ENCODE measurements around the gene KLHL29.

The KLHL29 gene

GRCh38 chr2:23543728-23544127 lies 158.7 kb downstream of the KLHL29 start:
- H3K27ac ChIP-seq: no peak overlapping the region
- TF ChIP-seq, protein P1, sequence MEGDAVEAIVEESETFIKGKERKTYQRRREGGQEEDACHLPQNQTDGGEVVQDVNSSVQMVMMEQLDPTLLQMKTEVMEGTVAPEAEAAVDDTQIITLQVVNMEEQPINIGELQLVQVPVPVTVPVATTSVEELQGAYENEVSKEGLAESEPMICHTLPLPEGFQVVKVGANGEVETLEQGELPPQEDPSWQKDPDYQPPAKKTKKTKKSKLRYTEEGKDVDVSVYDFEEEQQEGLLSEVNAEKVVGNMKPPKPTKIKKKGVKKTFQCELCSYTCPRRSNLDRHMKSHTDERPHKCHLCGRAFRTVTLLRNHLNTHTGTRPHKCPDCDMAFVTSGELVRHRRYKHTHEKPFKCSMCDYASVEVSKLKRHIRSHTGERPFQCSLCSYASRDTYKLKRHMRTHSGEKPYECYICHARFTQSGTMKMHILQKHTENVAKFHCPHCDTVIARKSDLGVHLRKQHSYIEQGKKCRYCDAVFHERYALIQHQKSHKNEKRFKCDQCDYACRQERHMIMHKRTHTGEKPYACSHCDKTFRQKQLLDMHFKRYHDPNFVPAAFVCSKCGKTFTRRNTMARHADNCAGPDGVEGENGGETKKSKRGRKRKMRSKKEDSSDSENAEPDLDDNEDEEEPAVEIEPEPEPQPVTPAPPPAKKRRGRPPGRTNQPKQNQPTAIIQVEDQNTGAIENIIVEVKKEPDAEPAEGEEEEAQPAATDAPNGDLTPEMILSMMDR (conservative IDR thresholded peaks at IDR 0.05): no peak
- no peak for TF ChIP-seq ZFX (IDR thresholded peaks at IDR 0.05)

DNA sequence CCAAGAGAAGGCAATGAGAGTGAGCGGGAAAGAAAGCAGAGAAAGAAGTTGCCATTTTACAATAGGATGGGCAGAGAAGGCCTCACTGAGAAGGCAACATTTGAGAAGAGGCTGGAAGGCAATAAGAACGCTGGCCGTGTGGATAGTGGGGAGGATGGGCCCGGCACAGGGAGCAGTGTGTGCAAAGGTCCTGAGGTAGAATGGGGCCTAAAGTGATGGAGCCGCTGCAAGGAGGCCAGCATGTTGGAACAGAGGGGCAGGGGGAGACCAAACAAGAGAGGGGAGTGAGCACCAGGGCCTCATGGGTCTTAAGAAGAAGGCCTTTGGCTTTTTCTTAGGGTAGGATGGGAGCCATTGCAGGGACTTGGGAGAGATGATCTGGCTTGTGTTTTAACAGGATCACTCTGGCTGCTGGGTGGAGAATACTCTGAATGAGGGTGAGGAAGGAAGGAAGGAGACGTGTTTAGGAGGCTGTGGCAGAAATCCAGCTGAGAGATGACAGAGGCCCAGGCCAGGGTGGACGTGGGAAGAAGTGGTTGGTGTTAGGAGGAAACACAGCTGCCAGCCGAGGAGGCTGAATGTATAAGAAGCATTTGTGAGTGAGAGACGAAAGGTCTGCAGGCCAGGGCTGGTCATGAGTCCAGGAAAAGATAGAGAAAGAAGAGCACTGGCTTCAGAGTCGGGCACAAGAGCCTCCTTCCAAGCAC lies 159.8 kb downstream of the KLHL29 start:
- no peak for TF ChIP-seq ZFX (IDR thresholded peaks at IDR 0.05)
- TF ChIP-seq, protein P1 (conservative IDR thresholded peaks at IDR 0.05): no peak
- H3K27ac ChIP-seq: no peak overlapping the region

DNA sequence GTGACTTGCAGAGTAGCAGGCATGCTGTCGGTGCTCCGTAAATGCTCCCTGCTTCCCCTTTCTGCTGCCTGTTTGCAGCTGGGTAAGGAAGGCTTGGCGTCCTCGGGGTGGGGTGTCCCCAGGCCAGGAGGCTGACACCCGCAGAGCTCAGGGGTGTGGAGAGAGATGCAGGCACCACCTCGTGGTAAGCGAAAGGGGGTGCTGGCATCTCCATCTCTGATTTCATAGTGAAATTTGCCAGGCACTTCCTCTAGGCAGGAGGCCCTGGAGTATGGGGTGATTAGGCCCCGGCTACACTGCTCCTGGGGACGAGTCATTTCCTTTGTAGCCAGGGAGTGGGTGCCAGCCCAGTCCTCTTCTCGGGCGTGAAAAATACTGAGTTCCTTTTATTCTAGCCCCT lies 160.4 kb downstream of the KLHL29 start:
- H3K27ac ChIP-seq: no peak overlapping the region
- TF ChIP-seq ZFX (IDR thresholded peaks at IDR 0.05): no peak
- TF ChIP-seq, protein P1 (conservative IDR thresholded peaks at IDR 0.05): no peak

- TF ChIP-seq, protein P1 (conservative IDR thresholded peaks at IDR 0.05): no peak
- TF ChIP-seq ZFX (IDR thresholded peaks at IDR 0.05): no peak
Measured at GRCh38 chr2:23545811-23546210, 160.8 kb downstream of the KLHL29 start.

DNA sequence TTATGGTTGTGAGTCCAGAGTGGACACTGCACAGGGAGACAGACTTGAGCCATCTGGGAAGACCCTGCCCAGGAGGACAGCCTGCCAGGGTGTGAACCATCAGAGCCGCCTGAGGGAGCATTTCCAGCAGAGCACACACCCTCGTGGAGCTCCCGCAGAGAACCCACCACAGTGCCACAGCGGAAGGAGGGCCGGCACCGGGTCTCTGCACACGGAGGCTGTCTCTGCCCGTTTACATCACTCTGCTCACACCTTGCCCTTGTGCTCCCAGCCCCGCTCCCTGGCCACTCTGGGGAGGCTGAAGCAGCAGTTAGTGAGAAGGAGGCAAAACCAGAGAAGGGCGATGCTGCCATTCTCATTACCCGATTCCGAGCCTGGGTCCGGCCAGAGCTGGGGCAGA lies 161.9 kb downstream of the KLHL29 start:
- no peak for TF ChIP-seq ZFX (IDR thresholded peaks at IDR 0.05)
- TF ChIP-seq, protein P1 (conservative IDR thresholded peaks at IDR 0.05): no peak
- H3K27ac ChIP-seq: no peak overlapping the region

More at GRCh38 chr2:23545811-23546210, 160.8 kb downstream of the KLHL29 start:
- no peak overlapping the region for H3K27ac ChIP-seq

DNA sequence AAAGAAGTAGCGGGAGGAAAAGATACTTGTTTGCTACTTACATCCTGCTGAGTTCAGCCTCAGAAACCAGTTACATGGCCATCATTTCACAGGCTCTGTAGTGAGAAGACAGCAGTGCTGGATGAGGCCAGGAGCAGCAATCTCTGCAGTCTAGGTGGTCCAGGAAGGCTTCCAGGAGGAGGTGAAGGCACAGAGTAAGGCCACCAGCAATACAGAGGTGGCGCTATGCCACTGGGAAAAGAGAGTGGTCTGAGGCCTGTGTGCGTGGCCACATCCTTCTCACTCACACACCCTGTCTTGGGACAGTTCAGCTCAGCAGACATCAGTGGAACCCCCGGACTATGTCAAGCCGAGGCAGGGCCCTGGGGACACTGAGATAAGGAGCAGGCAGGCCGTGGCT lies 162.7 kb downstream of the KLHL29 start:
- H3K27ac ChIP-seq: no peak overlapping the region
- no peak for TF ChIP-seq ZFX (IDR thresholded peaks at IDR 0.05)
- TF ChIP-seq, protein P1 (conservative IDR thresholded peaks at IDR 0.05): no peak

GRCh38 chr2:23548143-23548769 lies 163.3 kb downstream of the KLHL29 start:
- TF ChIP-seq, protein P1 (conservative IDR thresholded peaks at IDR 0.05): no peak
- TF ChIP-seq ZFX (IDR thresholded peaks at IDR 0.05): no peak
- no peak overlapping the region for H3K27ac ChIP-seq
